Endothelial cell of umbilical vein (primary cell): ENCODE data around the gene MATK. TPM values are rescaled to one million over a fixed set of nuclear protein-coding genes. Genes with fewer than 3 reads are reported as not detected.

Experiments
- BruUV-seq: library from RNA; stranded (reverse); fragments of 400-500 nt; replicated peaks from 2 replicates; lab custom pipeline; 2021; lab: Mats Ljungman, UMichigan
- CTCF ChIA-PET: fragments of 300-600, 350-600 bp; sonication (Branson Sonifier 250); formaldehyde crosslinking; loops from one replicate; lab custom pipeline; 2021; ENCODE audit warnings: antibody characterized with exemption, inconsistent platforms; lab: Charles Lee
- POLR2A ChIA-PET: fragments of 300-600, 350-600 bp; sonication (Branson Sonifier 250); formaldehyde crosslinking; loops from one replicate; lab custom pipeline; 2021; ENCODE audit warnings: antibody characterized with exemption, inconsistent platforms; lab: Charles Lee
- DNase-seq: peaks from one replicate; pipeline ENCODE4 v3.0.0-alpha.2; 2011; ENCODE audit warnings: low read depth, low spot score
- FAIRE-seq: peaks from 2 replicates; lab custom pipeline; 2011; peaks lifted over from hg19 to GRCh38; lab: Jason Lieb, UNC
- H2AFZ ChIP-seq: 2 replicates; pipeline ENCODE4 v1.6.0; 2012; ENCODE audit warnings: low read depth, low read length, control low read depth, inconsistent platforms
- H3K27ac ChIP-seq: 2 replicates; pipeline ENCODE4 v1.5.1; 2011; ENCODE audit warnings: low read depth, mild to moderate bottlenecking, control low read depth, low read length, moderate library complexity; ENCODE audit not compliant: insufficient read depth
- H3K27me3 ChIP-seq, 2 experiments: 2 replicates each; pipeline versions ENCODE4 v1.6.0 to v1.6.1; 2011; ENCODE audit warnings: low read length in 2 of 2, mixed read lengths in 1 of 2; ENCODE audit not compliant: control insufficient read depth in 2 of 2, insufficient read depth in 2 of 2
- H3K36me3 ChIP-seq, 2 experiments: 2 replicates in 1 of 2; 3 replicates in 1 of 2; pipeline ENCODE4 v1.5.1; 2011; ENCODE audit warnings: low read length in 2 of 2, mild to moderate bottlenecking in 1 of 2, moderate library complexity in 1 of 2; ENCODE audit not compliant: control insufficient read depth in 2 of 2, insufficient read depth in 2 of 2; ENCODE audit errors: extremely low read depth in 1 of 2
- H3K4me1 ChIP-seq: 3 replicates; pipeline ENCODE4 v1.5.1; 2011; ENCODE audit warnings: mild to moderate bottlenecking, low read length; ENCODE audit not compliant: control insufficient read depth, insufficient read depth; ENCODE audit errors: extremely low read depth
- H3K4me2 ChIP-seq: 2 replicates; pipeline ENCODE4 v1.6.1; 2011; ENCODE audit warnings: low read length, control low read depth, mixed read lengths; ENCODE audit not compliant: insufficient read depth
- H3K4me3 ChIP-seq, 3 experiments: fragments of 200-600 bp in 1 of 3; sonication (generic), shearing (Covaris generic) in 1 of 3; replicated peaks in 1 of 3; 2 replicates each; pipeline ENCODE4 v1.5.1; 2011 to 2016; ENCODE audit warnings: control low read depth in 3 of 3, low read length in 3 of 3, mild to moderate bottlenecking in 2 of 3, inconsistent platforms in 1 of 3, low read depth in 1 of 3, moderate library complexity in 1 of 3; ENCODE audit not compliant: insufficient read depth in 1 of 3
- H3K79me2 ChIP-seq: 2 replicates; pipeline ENCODE4 v1.6.0; 2012; ENCODE audit warnings: low read length, inconsistent platforms; ENCODE audit not compliant: control insufficient read depth, insufficient read depth
- H3K9ac ChIP-seq: replicated peaks from 2 replicates; pipeline ENCODE3; 2011; ENCODE audit warnings: low read length, control low read depth; ENCODE audit not compliant: insufficient read depth; ENCODE audit errors: extremely low read depth
- H3K9me1 ChIP-seq: replicated peaks from 3 replicates; pipeline ENCODE4 v1.6.0; 2011; ENCODE audit warnings: mild to moderate bottlenecking, low read length; ENCODE audit not compliant: control insufficient read depth, insufficient read depth; ENCODE audit errors: extremely low read depth
- H3K9me3 ChIP-seq: replicated peaks from 2 replicates; pipeline ENCODE4 v1.5.1; 2012; ENCODE audit warnings: low read length, inconsistent platforms; ENCODE audit not compliant: control insufficient read depth, insufficient read depth
- H4K20me1 ChIP-seq: replicated peaks from 2 replicates; pipeline ENCODE3; 2011; ENCODE audit warnings: mild to moderate bottlenecking, low read length; ENCODE audit not compliant: control insufficient read depth, insufficient read depth; ENCODE audit errors: extremely low read depth
- CTCF ChIP-seq, 2 donors: IDR thresholded peaks; 1 replicate in 1 of 2; 2 replicates in 1 of 2; pipeline ENCODE4 v1.5.1; 2011; ENCODE audit warnings: low read length in 2 of 2, mild to moderate bottlenecking in 2 of 2, moderate library complexity in 2 of 2, control low read depth in 1 of 2, inconsistent platforms in 1 of 2, low read depth in 1 of 2; ENCODE audit not compliant: insufficient read depth in 1 of 2; ENCODE audit errors: extremely low read depth in 1 of 2
- EZH2 ChIP-seq: IDR thresholded peaks from 2 replicates; pipeline ENCODE4 v1.6.1; 2012; ENCODE audit warnings: borderline replicate concordance, low read depth, mild to moderate bottlenecking, moderate library complexity, low read length, inconsistent platforms; ENCODE audit not compliant: severe bottlenecking
- FOS ChIP-seq: IDR thresholded peaks from 2 replicates; pipeline ENCODE4 v1.6.1; 2011; ENCODE audit warnings: mild to moderate bottlenecking, low read length, moderate library complexity, borderline replicate concordance; ENCODE audit not compliant: insufficient read depth
- GATA2 ChIP-seq: IDR thresholded peaks from 2 replicates; pipeline ENCODE4 v1.7.0; 2011; ENCODE audit warnings: low read depth, mild to moderate bottlenecking, moderate library complexity, mixed read lengths, low read length; ENCODE audit not compliant: insufficient read length, insufficient read depth
- JUN ChIP-seq: IDR thresholded peaks from 2 replicates; pipeline ENCODE4 v1.6.1; 2011; ENCODE audit warnings: borderline replicate concordance, low read depth; ENCODE audit not compliant: insufficient read length, insufficient read depth
- MAX ChIP-seq: IDR thresholded peaks from 2 replicates; pipeline ENCODE4 v1.6.1; 2011; ENCODE audit not compliant: insufficient read depth, insufficient read length
- MYC ChIP-seq: IDR thresholded peaks from one replicate; pipeline ENCODE4 v1.6.1; 2011; ENCODE audit warnings: mild to moderate bottlenecking, low read depth, low read length
- POLR2A ChIP-seq: IDR thresholded peaks from 2 replicates; pipeline ENCODE4 v1.6.1; 2012; ENCODE audit warnings: low read depth, mild to moderate bottlenecking, control low read depth, low read length
- POLR2AphosphoS5 ChIP-seq: IDR thresholded peaks from 2 replicates; pipeline ENCODE4 v1.6.1; 2012; ENCODE audit warnings: low read depth, mild to moderate bottlenecking, control low read depth, low read length, moderate library complexity; ENCODE audit not compliant: insufficient read depth
- dilution Hi-C: fragments of 300-500 bp; cut with MboI; formaldehyde crosslinking; loops from one replicate; pipeline ENCODE4 v1.15.0; 2019; ENCODE audit warnings: low sequenced_read_pairs; ENCODE audit not compliant: extremely low pct_ligation_motif_present
- intact Hi-C: fragments of 100-400 bp; cut with micrococcal nuclease; formaldehyde crosslinking; loops from one replicate; pipeline ENCODE4 v1.10.0; 2022
- polyA plus RNA-seq, 4 experiments: library from polyadenylated mRNA; depleted of rRNA in 3 of 4; stranded (reverse) in 3 of 4; unstranded in 1 of 4; fragments of >200 nt; gene quantifications; 2 replicates each; pipeline versions ENCODE4 v1.2.1 to v1.2.3, GENCODE V29; 2011 to 2012; ENCODE audit warnings: missing spikeins in 1 of 4
- total RNA-seq: library from RNA; stranded (reverse); gene quantifications from 2 replicates; pipeline ENCODE4 v1.2.3, GENCODE V29; 2021

The MATK gene
- total and polyA plus RNA-seq, 2 donors (not counting 3 experiments of a cell fraction or from before 2014, with no cell fraction given), result not detected

GRCh38 chr19:3790941-3791340, 4.8 kb upstream of the MATK start:
- Histone ChIP-seq H3K4me1 (no peaks in the 10 kb centered on the region), H3K4me3 (no peak overlapping the region), H3K79me2 (no peaks in the 10 kb centered on the region), H3K9me1 (no peaks in the 10 kb centered on the region), H4K20me1 (no peaks in the 10 kb centered on the region), H2AFZ (no peak overlapping the region), H3K36me3 (no peaks in the 10 kb centered on the region), H3K27me3 (no peaks in the 10 kb centered on the region), H3K9ac (no peak overlapping the region), H3K4me2 (no peak overlapping the region), H3K9me3 (no peaks in the 10 kb centered on the region), H3K27ac (no peak overlapping the region)
- no TSS peak for BruUV-seq
- intact Hi-C loops (no loop called here), dilution Hi-C loops (no loop called here)
- DNase-seq, result no peak
- no peak for FAIRE-seq
- no peak for TF ChIP-seq POLR2A
- TF ChIP-seq POLR2AphosphoS5, result no peak
- TF ChIP-seq JUN, result no peak
- TF ChIP-seq MYC, result no peak
- no peak for TF ChIP-seq CTCF (IDR thresholded peaks at IDR 0.05; ENCODE audit: extremely low read depth in 1 of 2, insufficient read depth in 1 of 2, low read depth in 1 of 2, low read length in 2 of 2)
- no peak for TF ChIP-seq GATA2
- TF ChIP-seq EZH2, result no peak
- no peak for TF ChIP-seq MAX
- no peak for TF ChIP-seq FOS
- ChIA-PET POLR2A (interaction anchor here (0.6 kb wide), 1 partner anchor 95 kb away, joined by 3 read pairs; no protein-coding TSS in a partner anchor), CTCF (interaction anchor here (1.5 kb wide), 1 partner anchor 31 kb away, joined by 6 read pairs; no protein-coding TSS in a partner anchor)
